CD1c-positive myeloid dendritic cell (primary cell): Measurements from ENCODE around the gene TRIM71.
"Not testable (repeated sequence)": the region's sequence is repeated elsewhere in the genome, so short reads cannot be mapped to it uniquely, and the experiment has no call there.

Experiments
- DNase-seq: peaks from one replicate; pipeline ENCODE4 v3.0.0-alpha.2; 2016; ENCODE audit errors: extremely low spot score

TRIM71 gene

DNA sequence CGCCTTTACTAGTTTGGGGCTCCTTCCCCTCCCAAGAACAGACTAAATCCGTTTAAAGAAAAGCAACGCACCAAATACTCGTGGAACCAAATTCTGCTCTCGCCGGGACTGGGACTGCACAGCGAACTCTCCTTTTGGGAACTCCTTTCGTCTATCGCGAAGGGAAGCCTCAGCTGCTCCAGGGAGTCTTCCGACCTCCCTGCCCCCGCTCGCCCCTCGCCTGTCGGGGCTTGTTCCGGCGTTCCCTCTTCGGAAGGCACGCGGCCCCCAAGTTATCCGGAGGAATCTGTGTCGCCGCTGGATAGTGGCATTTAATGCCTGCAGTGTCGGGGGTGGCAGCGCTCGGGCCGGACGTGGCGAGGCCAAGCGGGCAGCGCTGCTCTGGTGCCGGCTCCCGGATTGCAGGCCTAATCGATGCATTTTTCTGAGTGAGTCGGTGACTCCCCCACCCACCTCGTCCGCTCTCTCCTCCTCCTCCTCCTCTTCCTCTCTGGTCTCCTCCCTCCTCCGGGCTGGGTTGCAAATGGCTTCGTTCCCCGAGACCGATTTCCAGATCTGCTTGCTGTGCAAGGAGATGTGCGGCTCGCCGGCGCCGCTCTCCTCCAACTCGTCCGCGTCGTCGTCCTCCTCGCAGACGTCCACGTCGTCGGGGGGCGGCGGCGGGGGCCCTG lies at the start of gene TRIM71:
TSS of gene TRIM71 (plus strand) at position 440 of the 671 bp plus-strand sequence. CDS start at position 524, 84 bp downstream.
- peak; percentile 6 for DNase-seq

DNA sequence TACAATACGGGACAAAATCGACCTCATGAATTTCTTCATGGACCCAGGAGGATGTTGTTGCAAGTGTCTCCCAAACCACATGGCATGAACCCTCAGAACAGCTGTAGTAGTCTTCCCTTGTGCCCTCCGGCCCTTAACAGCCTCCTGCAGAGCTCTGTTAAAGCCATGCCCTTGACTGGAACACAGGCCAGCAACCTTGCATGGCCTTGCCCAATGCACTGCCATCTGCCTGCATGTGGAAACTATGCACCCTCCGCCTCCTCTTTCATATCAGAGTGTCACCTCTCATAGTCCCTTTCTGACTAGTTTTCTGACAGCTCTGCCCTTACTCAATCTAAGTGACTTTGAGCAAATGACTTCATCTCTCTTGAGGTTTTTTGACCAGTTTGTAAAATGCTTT lies 39.4 kb upstream of the TRIM71 start:
- no peak for DNase-seq

DNA sequence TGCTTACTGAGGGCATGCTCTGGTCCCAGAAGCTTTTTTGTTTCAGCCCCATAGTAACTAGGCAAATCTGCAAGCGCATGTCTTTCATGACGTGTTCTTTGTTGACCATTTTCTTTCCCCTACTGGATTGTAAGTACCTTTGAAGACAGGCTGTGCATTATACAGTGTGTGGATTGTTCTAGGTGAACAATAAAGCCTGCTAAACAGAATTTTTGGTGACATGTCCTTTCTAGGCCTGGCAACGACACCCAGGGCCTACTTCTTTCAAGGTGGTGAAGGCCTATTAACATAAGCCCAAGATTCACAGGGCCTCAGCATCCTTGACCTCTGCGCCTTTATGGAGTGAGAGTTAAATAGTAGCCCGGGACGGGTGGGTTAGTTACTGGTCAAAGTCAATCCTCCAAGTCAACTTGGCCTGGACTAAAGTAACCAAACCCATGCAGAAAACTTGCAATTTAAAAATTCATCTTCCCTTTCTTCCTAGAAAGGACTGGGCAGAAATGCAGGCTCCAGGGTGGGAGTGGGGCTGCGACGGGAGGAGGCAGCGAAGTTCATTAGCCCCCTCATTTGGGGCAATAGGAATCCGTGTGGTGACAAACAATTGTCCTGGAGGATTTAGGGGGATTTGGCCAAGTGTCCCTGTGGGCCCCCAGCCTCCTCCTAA lies 37.6 kb upstream of the TRIM71 start:
- no peak for DNase-seq

DNA sequence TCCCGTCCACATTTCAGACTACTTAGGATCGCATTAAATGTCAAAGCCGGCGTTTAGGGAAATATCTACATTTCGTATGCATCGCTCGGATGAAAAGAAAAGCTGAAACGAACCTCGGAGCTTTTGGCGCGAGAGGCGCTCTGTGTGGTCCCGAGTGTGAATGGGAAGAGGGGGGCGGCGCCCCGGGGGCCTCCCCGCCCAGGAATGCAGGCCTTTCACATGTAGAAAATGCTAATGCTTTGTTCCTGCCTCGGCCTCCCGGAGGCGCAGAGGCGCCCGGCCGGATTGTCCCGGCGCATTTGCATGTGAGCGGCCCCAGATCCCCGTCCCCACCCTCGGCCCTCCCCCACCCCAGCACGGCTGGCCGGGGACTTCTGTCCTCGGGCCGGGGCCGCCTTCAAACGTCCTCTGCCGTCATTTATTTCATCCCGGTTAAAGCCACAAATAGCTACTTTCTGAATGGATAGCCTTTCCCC lies 37.0 kb upstream of the TRIM71 start:
- DNase-seq: peak; percentile 30

DNA sequence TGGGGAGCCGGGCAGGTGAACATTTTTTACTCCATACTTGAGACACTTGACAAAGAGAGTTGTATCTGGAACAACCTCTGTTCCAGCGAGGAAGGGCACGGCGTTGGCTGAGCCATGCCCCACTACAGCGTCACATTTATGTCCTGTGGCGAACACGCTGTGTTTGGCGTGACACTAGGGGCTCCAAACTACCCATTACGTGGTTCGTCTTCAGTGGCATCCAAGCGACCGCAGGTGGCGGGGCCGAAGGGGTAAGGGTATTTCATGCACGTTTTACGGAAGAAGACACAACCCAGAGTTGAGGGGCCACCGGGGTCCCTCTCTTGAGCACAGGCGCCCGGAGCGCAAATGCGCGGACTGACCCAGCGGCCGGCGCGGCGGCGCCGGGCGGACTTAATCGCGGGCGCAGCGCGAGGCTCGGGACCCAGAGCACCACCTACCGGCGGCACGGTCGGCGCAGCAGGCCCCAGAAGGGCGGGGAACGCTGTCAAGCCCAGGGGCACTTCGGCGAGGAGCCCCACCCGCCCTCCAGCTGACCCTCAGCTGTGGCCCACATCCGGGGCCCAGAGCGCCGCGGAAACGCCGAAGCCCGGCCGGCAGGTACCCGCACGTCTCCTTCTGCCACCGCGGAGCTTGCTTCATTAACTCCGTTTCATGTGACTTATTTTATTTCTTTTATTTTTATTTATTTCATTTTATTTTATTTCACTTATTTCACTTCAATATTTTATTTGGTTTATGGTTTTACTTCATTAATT lies 36.4 kb upstream of the TRIM71 start:
- DNase-seq: peak; percentile 77

DNA sequence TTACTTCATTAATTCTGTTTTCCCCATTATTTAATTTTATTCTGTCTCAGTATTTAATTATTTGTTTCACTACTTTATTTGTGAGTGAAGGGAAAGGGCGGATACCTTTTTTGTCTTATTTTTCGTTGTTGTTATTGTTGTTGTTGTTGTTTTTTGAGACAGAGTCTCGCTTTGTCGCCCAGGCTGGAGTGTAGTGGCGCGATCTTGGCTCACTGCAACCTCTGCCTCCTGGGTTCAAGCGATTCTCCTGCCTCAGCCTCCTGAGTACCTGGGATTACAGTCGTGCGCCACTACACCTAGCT lies 35.9 kb upstream of the TRIM71 start:
- DNase-seq: not testable (repeated sequence)

DNA sequence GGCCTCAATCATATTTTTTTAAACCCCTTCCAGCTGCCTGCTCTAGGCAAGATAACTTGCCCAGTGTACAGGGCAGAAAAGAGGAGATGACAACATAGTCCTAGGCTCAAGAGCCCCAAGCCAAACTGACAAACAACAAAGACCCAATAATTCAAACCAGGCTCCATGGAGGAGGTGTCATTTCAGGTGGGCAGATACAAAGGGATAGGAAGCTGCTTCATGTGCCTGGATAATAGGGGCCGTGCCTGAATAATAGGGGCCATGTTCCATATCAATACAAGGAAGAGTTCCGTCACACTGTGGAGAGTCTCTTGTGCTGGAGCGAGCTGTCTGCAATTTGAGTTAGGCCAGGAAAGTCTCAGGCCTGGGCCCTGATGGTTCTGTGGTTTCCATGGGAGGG lies 35.4 kb upstream of the TRIM71 start:
- no peak for DNase-seq

DNA sequence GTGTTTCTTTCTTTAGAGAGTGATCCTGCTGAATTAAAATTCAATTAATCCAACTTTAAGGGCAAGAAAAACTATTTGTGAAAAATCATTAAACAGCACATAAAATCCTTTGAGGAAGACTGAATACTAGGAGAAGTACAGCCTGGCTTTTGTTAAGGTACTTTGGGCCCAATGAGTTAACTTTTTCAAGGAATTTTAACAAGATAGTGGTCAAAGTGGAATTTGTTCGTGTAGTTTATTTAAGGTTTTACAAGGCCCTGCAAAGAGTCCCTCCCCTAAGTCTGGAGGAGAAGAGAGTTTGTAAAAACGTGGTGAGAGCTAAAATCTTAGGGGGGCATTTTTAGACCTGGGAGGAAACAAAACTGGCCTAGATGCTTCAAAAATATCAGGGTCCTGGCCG lies 26.0 kb upstream of the TRIM71 start:
- DNase-seq: no peak

DNA sequence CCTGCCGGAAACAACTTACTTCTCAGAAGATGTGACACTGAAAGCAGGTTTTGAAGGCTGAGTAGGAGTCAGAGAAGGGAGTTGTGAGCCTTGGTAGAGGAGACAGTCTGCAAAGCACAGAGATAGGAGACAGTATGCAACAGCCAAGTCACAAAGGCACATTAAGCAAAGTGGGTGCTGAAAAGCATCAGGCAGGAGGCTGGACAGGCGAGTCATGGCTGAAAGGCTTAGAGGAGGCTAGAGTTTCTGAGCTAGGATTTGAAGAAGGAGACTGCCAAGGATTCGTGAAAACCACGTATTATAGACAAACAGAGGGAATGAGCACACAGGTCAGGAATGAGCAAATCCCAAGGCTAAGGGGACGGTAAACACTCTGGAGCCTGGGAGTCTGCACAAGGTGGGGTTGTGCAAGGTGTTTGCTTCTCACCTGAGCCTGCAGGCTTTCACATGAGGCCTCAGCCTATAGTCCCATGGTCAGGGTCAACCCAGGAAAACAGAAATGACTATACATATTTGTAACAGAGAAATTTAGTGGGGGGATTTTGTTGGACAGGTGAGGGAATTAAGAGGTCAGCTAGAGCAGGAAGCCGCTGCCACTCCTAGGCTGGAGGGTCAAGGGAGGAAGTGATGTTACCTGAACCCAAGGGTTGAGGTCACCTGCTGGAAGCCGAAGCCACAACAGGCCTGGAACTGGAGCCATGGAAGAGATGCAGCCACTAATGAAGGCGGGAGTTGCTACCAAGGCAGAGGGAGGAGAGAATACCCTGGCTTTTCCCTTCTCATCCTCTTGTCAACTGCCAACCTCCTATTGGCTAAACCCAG lies 23.1 kb upstream of the TRIM71 start:
- DNase-seq: no peak

DNA sequence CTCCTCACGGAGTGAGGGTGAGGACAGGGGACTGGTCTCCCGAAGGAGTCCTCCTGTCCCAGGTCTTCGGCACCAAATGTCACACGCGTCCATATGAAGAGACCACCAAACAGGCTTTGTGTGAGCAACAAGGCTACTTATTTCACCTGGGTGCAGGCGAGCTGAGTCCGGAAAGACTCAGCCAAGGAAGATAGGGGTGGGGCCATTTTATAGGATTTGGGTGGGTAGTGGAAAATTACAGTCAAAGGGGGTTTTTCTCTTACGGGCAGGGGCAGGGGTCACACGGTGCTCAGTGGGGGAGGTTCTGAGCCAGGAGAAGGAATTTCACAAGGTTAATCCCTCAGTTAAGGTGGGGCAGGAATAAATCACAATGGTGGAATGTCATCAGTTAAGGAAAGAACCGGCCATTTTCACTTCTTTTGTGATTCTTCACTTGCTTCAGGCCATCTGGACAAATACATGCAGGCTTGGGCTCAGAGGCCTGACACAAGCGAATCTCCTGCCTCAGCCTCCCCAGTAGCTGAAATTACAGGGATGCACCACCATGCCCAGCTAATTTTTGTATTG lies 21.3 kb upstream of the TRIM71 start:
- not testable (repeated sequence) for DNase-seq

DNA sequence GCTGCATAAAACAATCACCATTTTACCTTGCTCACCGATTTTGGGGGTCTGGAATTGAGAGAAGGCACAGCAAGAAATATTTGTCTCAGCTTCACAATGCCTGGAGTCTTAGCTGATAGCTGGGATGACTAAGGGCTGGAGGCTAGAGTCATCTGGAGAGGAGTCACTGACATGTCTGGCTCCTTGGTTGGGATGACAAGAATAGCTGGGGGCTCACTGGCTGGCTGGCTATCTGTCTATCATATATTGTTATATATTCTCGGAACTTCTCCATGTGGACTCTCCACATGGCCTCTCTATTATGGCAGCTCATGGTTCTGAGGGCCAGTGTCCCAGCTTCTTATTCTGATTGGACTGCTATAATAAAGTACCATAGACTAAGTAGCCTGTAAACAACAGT lies 20.0 kb upstream of the TRIM71 start:
- no peak for DNase-seq

DNA sequence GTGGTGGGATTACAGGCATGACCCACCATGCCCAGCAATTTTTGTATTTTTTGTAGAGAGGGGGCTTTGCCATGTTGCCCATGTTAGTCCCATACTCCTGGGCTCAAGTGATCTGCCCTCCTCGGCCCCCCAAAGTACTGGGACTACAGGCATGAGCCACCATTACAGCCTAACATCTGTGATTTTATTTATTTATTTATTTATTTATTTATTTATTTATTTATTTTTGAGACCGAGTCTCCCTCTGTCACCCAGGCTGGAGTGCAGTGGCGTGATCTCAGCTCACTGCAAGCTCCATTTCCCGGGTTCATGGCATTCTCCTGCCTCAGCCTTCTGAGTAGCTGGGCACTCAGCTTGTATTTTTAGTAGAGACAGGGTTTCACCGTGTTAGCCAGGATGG lies 16.4 kb upstream of the TRIM71 start:
- not testable (repeated sequence) for DNase-seq

DNA sequence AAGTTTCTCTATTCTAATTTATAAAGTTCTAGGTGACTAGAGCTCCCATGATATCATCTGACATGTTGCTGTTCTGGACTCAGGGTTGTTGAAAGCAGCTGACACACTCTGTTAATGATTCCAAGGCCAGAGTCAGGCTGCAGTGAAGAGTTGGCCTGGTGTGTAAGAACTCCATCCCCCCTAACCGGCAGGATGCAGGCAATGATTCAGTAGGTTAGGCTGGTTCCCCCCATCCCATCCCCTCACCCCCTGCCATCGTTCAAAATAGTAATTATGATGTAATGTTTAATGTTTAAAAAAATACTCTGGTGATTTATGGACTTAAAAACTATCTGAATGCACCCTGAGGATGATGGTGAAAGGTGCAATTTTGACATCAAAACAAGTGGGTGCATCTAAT lies 4.6 kb upstream of the TRIM71 start:
- DNase-seq: no peak

DNA sequence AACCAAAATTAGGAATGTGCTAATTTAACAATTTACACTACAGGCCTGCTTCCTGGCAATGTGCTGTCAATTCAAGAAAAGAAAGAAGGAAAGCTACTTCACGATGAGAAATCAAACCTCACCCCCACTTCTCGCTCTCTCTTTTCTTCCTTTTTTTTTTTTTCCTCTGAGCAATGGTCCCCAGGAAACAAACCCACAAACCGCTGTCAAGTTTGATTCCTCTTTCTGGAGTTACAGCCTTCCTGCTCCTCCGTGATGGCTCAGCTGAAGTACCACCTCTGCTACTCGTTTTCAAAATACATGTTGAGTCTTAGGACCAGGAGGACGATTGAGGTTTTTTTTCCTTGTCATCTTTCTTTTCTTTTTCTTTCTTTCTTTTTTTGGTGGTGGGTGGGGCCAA lies 3.4 kb upstream of the TRIM71 start:
- DNase-seq: peak; percentile 49

DNA sequence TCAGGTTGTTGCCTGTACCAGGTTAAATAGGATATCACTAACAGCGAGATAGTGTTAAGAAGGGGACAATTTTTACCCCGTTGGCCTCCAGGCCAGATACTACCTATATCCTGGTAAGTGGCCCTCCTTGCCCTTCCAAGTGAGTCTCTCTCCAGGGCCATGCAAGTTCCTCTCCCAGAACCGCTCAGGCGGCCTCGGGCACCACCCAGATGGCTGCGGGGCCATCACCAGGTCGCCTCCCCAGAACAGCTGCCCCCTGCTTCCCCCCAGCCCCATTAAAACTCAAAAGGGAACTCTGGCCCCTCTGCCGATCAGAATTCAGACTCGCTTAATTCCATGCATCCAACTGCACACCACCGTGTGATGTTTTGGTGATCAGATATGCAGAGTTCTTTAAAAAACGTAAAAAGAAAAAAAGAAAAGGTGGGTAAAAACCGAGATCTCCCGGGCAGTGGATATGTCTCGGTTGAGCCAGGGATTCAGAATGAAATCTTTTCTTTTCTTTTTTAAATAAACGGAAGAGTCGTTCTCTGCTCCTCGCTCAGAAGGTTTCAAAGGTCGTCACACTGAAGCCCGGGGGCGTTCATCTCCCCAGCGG lies 1.9 kb upstream of the TRIM71 start:
- DNase-seq: peak; percentile 25

DNA sequence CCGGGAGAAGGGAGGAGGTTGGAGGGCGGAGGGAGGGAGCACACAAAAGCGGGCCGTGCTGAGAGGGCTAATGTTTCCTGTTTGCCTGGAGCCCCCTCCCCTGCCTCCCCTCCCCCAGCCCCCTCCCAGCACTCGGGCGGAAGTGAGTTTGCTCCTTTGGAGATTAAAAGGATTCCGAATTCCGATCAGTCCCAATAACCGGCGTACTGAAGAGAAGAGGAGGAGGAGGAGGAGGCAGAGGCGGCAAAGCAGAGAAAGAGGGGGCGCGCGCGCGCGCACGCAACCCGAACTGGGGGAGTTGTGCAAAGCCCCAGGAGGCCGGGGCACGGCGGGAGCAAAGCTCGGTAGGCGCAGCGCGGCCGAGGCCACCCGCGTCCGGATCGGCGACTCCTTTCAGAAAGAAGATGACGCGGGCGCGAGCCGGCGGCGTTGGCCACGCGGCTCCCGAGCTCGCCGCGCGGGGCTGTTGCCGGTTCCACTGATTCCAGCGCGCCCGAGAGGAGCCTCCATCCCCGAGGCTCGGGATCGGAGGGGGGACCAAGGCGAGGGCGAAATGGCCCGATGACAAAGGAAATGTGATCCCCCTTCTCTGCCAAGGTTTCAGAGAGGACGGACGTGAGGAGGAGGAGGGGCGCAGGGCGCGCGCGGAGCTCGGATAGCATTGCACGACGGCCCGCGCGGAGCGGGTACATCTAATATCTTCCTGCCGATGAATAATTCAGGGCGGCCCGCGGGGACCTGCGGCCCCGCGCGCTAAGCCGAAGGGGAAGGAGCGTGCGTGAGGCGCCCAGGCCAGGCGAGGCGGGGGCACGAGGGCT lies 1.1 kb upstream of the TRIM71 start:
- DNase-seq: peak; percentile 64

DNA sequence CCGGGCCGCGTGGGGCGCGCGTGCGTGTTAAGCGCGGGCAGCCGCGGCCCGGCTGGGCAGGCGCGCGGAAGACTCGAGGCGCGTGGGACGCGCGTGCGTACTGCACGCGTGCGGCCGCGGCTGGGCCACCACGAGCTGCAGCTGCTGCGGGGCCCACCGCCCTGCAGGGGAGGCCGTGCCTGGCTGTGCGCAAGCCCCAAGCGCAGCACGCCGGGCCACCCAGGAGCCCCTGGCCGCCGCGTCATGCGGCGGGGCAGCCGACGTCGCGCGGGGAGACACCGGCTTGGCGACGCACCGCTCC lies 590 bp upstream of the TRIM71 start:
- DNase-seq: no peak

DNA sequence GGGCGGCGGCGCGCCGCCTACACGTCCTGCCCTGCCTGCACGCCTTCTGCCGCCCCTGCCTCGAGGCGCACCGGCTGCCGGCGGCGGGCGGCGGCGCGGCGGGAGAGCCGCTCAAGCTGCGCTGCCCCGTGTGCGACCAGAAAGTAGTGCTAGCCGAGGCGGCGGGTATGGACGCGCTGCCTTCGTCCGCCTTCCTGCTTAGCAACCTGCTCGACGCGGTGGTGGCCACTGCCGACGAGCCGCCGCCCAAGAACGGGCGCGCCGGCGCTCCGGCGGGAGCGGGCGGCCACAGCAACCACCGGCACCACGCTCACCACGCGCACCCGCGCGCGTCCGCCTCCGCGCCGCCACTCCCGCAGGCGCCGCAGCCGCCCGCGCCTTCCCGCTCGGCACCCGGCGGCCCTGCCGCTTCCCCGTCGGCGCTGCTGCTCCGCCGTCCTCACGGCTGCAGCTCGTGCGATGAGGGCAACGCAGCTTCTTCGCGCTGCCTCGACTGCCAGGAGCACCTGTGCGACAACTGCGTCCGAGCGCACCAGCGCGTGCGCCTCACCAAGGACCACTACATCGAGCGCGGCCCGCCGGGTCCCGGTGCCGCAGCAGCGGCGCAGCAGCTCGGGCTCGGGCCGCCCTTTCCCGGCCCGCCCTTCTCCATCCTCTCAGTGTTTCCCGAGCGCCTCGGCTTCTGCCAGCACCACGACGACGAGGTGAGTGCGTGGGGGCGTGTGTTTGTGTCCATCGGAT lies 602 bp downstream of the TRIM71 start:
- DNase-seq: peak; percentile 28

DNA sequence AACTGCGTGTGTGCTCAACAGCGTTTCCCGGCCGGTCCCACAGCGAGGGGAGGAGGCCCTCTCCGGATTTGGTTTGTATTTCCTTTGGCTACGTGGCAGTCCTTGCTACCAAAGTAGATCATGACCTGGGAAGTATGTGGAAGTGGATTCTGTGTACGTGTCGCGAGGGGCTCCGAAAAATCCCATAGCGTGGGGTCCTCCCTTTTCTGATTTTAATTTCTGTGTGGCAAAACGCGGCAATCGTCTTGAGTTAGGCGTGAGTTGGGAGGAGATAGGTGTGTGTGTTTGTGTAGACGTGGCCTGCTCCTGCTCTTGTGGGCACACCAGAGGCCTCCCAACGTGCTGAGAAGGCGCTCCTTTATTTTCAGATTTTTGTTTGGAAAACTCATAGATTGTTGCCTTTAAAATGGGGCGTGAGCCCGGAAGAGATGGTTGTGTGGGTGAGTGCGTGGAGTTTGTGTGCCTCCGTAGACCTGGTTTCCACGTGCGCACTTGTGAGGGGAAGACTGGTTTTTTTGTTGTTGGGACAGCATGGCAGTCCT lies 1.2 kb downstream of the TRIM71 start:
- no peak for DNase-seq
